Mesothelial cell of epicardium (in vitro differentiated cells): ENCODE measurements around the gene IARS2. TPM values are rescaled to one million over a fixed set of nuclear protein-coding genes. Genes with fewer than 3 reads are reported as not detected.

ENCODE experiments used
- DNase-seq, 2 experiments: peaks; one replicate each; pipeline ENCODE4 v3.0.0; 2021; ENCODE audit warnings: low spot score in 2 of 2; ENCODE audit not compliant: unreplicated experiment in 2 of 2
- H3K27ac Mint-ChIP-seq: 2 replicates; pipeline ENCODE4 v1.8.0; 2021; ENCODE audit warnings: mixed read lengths
- H3K27me3 Mint-ChIP-seq: 2 replicates; pipeline ENCODE4 v1.8.0; 2021; ENCODE audit warnings: low read depth, mixed read lengths
- H3K36me3 Mint-ChIP-seq: 2 replicates; pipeline ENCODE4 v1.8.0; 2021; ENCODE audit warnings: mixed read lengths
- H3K4me1 Mint-ChIP-seq: 2 replicates; pipeline ENCODE4 v1.8.0; 2021; ENCODE audit warnings: mixed read lengths
- H3K4me3 Mint-ChIP-seq: 2 replicates; pipeline ENCODE4 v1.8.0; 2021; ENCODE audit warnings: mild to moderate bottlenecking, moderate library complexity, mixed read lengths
- H3K9me3 Mint-ChIP-seq: 2 replicates; pipeline ENCODE4 v1.8.0; 2021; ENCODE audit warnings: mixed read lengths
- total RNA-seq: library from RNA; stranded (reverse); gene quantifications from 3 replicates; pipeline ENCODE4 v1.2.1, GENCODE V29; 2021
- TF ChIP-seq, protein P1 (sequence below): fragments of 200-600 bp; sonication (generic); IDR thresholded peaks from one replicate; pipeline ENCODE4 v1.5.0; 2021; ENCODE audit warnings: antibody characterized with exemption; ENCODE audit not compliant: unreplicated experiment

IARS2 gene
- total RNA-seq, 1 donor from 2014 or later: 60.4 TPM

DNA sequence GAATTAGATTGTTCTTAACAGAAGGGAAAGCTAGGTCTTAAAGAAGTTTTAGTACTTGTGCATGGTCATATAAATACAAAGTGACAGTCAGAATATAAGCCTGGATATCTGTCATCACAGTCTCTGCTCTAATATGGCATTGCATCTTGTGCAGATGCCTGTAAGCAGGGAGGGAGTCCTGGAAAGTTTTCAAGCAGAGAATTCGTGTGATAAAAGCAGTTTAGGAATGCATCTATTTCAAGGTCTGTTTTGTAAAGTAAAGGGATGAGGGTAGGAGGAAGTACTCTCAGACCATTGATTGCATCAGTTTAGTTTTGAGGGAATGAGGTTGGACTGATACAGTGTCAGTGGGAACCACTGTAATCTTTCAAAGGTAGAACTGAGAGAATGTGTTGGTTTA, 30.6 kb downstream of the IARS2 start:
- TF ChIP-seq, protein P1, sequence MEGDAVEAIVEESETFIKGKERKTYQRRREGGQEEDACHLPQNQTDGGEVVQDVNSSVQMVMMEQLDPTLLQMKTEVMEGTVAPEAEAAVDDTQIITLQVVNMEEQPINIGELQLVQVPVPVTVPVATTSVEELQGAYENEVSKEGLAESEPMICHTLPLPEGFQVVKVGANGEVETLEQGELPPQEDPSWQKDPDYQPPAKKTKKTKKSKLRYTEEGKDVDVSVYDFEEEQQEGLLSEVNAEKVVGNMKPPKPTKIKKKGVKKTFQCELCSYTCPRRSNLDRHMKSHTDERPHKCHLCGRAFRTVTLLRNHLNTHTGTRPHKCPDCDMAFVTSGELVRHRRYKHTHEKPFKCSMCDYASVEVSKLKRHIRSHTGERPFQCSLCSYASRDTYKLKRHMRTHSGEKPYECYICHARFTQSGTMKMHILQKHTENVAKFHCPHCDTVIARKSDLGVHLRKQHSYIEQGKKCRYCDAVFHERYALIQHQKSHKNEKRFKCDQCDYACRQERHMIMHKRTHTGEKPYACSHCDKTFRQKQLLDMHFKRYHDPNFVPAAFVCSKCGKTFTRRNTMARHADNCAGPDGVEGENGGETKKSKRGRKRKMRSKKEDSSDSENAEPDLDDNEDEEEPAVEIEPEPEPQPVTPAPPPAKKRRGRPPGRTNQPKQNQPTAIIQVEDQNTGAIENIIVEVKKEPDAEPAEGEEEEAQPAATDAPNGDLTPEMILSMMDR: no peak
- no peak for DNase-seq
- no peak overlapping the region for H3K27ac Mint-ChIP-seq
- no peak overlapping the region for H3K4me3 Mint-ChIP-seq
- H3K27me3 Mint-ChIP-seq: no peaks in the 10 kb centered on the region
- peaks cover 4% of the 10 kb centered on the region for H3K9me3 Mint-ChIP-seq
- peaks cover 12% of the 10 kb centered on the region for H3K36me3 Mint-ChIP-seq
- H3K4me1 Mint-ChIP-seq: no peaks in the 10 kb centered on the region

DNA sequence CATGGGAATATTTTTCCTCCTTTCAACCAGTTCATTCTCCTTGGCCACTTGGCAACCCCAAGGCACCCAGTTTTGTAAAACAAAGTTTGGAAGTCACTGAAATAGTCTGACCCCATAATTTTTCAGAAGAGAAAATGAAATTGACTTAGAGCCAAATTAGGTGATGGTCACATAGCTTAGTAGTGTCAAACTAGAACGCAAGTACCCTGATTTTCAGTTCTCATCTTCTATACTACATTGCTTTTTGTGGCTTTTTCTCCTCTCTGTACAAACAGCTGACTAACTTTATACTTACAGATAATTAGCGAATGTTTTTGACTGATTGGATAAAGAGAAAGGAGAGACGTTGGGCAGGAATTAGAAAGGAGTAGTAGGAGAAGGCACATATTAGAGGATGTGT, 33.1 kb downstream of the IARS2 start:
- DNase-seq: no peak
- Mint-ChIP-seq H3K4me3 (no peak overlapping the region), H3K36me3 (peaks cover 23% of the 10 kb centered on the region), H3K27me3 (no peaks in the 10 kb centered on the region), H3K27ac (no peak overlapping the region), H3K4me1 (no peaks in the 10 kb centered on the region), H3K9me3 (peaks cover 9% of the 10 kb centered on the region)
- TF ChIP-seq, protein P1: no peak

DNA sequence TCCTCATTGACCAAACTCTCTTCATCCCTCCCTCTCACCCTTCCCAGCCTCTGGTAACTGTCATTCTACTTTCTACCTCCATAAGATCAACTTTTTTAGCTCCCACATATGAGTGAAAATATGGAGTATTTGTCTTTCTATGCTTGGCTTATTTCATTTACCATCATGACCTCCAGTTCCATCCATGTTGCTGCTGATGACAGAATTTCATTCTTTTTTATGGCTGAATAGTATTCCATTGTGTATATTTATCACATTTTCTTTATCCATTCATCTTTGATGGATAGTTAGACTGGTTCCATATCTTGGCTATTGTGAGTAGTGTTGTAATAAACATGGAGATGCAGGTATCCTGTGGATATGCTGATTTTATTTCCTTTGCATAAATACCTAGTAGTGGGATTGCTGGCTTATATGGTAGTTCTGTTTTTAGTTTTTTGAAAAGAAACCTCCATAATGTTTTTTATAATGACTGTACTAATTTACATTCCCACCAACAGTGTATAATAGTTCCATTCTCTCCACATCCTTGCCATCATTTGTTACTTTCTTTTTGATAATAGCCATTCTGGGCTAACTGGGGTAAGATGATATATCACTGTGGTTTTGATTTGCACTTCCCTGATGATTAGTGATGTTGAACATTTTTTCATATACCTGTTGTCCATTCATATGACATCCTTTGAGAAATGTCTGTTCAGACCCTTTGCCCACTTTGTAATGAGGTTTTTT, 35.7 kb downstream of the IARS2 start:
- Mint-ChIP-seq H3K27me3 (no peaks in the 10 kb centered on the region), H3K9me3 (peaks cover 9% of the 10 kb centered on the region), H3K4me1 (no peaks in the 10 kb centered on the region), H3K36me3 (peaks cover 42% of the 10 kb centered on the region), H3K27ac (no peak overlapping the region), H3K4me3 (no peak overlapping the region)
- TF ChIP-seq, protein P1: no peak
- no peak for DNase-seq

DNA sequence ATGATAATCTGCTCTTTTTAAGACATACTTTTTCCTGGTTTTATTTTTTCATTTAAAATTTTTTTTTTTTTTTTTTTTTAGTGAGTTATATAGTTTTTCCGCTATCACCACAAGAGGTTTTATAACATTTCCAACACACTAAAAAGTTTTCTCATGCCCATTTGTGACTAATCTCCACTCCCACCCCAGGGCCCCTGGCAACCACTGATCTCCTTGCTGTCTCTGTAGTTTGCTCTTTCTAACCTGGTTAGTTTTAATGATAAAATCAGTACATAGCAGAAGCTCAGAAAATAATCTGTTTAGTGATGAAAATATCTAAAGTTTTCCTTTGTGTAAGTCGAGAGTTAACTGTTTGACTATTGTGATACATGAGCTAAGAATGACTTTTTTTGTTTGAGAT, 41.8 kb downstream of the IARS2 start:
- Mint-ChIP-seq H3K4me1 (no peaks in the 10 kb centered on the region), H3K27ac (peak overlapping the region; percentile 43)

DNA sequence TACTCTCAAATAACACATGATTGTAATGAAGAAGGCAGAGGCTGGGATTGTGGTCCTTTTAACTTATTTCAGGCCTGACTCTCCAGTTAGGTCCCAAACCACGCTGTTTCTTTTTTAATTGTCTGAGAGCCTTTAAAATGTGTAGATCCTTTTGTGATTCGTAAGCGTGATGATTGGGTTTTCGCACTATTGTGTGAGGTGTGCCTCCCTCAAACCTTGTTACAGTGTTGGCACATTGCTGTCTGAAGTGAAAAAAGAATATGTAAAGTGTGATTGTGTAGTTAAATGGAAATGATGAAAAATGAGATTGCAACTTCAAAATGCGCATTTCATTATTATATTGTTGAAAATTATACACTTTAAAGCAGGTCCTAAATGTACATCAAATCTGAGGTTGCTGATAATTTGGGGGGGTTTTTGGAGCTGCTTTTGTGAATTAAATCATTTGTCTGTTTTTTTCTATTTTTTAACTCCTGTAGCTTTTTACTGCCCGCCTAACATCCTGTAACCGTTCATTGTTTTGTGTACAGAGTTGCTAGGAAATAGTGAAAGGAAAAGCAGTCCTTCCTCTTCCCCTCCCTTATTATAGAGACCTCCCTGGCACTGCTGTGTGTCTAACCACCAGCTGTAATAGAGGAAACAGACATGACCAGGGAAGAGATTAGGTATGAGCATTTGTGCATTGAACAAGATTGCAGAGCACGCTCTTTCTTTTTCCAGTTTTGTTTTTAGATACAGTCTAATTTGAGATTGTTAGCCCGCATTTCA, 43.3 kb downstream of the IARS2 start:
- no peaks in the 10 kb centered on the region for H3K27me3 Mint-ChIP-seq

More for the DNA sequence above, 41.8 kb downstream of the IARS2 start:
- H3K36me3 Mint-ChIP-seq: peaks cover 41% of the 10 kb centered on the region
- H3K4me3 Mint-ChIP-seq: no peak overlapping the region
- TF ChIP-seq, protein P1: no peak
- no peaks in the 10 kb centered on the region for H3K9me3 Mint-ChIP-seq
- DNase-seq: no peak
- H3K27me3 Mint-ChIP-seq: no peaks in the 10 kb centered on the region

More for the DNA sequence above, 43.3 kb downstream of the IARS2 start:
- Mint-ChIP-seq H3K36me3 (peaks cover 50% of the 10 kb centered on the region), H3K9me3 (peaks cover 3% of the 10 kb centered on the region), H3K27ac (no peak overlapping the region), H3K4me3 (no peak overlapping the region), H3K4me1 (no peaks in the 10 kb centered on the region)
- DNase-seq: no peak
- TF ChIP-seq, protein P1: no peak
